ENCODE measurements around the gene TAX1BP3. TPM values are rescaled to one million over a fixed set of nuclear protein-coding genes. Genes with fewer than 3 reads are reported as not detected.

The TAX1BP3 gene
- total and polyA plus RNA-seq, 5 experiments from 2014 or later, result 12.0 to 28.1 (median 26.6) TPM

DNA sequence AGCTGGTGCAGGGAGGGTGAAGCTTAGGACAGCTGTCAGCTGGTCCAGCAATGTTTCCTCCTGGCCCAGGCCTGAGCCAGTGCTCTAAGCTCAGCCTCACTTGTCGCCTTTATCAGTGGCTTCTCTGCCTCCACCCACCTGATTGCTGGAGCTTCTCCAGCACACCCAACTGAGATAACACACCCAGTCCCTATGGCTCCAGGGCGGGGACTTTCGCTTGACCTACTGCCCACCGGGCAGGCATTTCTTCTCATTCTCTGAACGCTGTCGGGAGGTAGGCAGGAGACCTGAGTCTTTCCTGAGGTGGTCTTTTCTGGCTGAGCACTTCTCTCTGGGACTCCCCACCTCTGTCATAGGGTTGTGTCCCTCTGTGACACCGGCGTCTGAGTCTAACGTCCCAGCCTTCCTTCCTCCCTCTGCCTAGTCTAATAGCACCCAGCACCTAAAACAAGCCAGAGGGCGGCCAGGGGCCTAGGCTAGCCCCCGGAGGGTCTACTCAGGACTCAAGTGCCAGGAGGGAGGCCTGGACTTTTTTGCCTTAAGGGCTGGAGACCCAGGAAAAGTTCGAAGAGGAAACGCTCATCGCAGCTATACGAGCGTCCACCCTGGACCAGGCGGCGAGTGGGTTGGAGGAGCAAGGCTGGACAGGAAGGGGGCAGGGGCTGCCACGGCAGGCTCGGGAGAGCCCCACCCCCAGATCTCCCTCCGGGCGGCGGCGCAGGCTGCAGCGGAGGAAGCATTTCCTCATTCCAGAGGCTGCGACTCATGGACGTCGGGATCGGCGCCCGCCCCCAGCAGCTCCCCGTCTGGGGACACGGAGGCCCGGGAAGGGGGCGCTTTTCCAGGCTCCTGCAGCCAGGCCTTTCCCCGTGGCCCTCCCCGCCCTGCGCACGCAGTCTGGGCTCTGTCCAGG, 756 bp downstream of the TAX1BP3 start:
- Mint-ChIP-seq H3K27ac (peak overlapping the region in 6 of 10 donors; percentile 29 to 82 (median 51)), H3K27me3 (no peaks in the 10 kb centered on the region), H3K9me3 (no peaks in the 10 kb centered on the region), H3K36me3 (peaks cover 0 to 14% (median 0%) of the 10 kb centered on the region in 3 donors), H3K4me1 (peaks cover 14 to 31% (median 28%) of the 10 kb centered on the region in 4 donors), H3K4me3 (peak overlapping the region; percentile 79 to 94 (median 90))
- DNase-seq (no peak), ATAC-seq (no peak)
- POLR2A ChIA-PET, result interaction anchor here (0.5 to 1.3 kb wide), 5 partner anchors 31 to 93 kb away, joined by 3 to 13 read pairs (median 4); partner anchors contain the start of genes CTNS and SHPK

DNA sequence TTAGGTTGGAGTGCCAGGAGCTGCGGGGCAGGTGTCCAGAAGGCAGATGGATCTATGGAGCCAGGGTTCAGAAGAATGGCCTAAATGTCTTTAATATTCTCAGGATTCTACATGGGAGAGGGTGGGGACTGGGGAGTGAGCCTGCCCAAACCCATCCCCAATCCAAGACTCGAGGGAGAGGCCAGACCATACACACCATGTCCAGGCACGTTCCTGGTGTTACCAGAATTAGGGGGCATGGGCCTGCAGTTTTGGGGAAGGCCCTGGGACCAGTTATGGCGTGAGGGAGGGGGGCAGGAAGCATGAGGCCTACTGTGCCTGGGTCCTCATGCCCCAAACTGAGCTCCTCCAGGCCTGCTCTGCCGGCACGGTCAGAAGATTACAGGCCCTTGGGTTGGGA, 1.9 kb downstream of the TAX1BP3 start:
- DNase-seq (no peak), ATAC-seq (no peak)
- Mint-ChIP-seq H3K36me3 (peaks cover 0 to 11% (median 0%) of the 10 kb centered on the region in 3 donors), H3K27ac (peak overlapping the region in 2 of 10 donors; percentile 63 to 85), H3K4me3 (peak overlapping the region; percentile 25 to 94 (median 52)), H3K9me3 (no peaks in the 10 kb centered on the region), H3K4me1 (peaks cover 11 to 29% (median 27%) of the 10 kb centered on the region in 4 donors), H3K27me3 (no peaks in the 10 kb centered on the region)
- POLR2A ChIA-PET, result interaction anchor here (0.5 to 1.3 kb wide), 2 partner anchors 17 to 30 kb away, joined by 4 to 13 read pairs; partner anchors contain the start of genes CTNS and SHPK

DNA sequence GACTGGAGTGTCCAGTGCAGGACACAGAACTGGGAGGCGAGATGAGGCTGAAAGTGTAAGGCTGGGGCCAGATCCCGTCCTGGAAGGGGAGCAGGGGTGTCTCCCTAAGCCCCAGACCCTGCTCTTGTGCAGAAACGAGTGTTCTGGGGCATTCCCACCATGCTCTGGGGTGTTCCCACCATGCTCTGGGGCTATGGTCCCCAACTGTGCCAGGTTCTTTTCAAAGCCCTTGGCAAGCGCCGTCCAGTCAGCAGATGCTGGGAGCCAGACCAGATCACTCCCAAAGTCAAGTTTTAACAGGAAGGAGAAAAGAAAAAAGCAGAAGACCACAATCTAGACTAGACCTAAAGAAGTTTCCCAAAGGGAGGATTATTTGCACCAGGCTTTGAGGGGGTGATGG, 2.5 kb downstream of the TAX1BP3 start:
- DNase-seq, result no peak
- peak overlapping the region in 2 of 10 donors; percentile 40 to 85 for H3K27ac Mint-ChIP-seq
- H3K4me3 Mint-ChIP-seq, result peak overlapping the region in 9 of 10 donors; percentile 25 to 94 (median 52)
- POLR2A ChIA-PET, result no interaction called here
- no peak for ATAC-seq
- H3K9me3 Mint-ChIP-seq, result no peaks in the 10 kb centered on the region
- H3K4me1 Mint-ChIP-seq, result peaks cover 11 to 27% (median 26%) of the 10 kb centered on the region in 4 donors
- H3K36me3 Mint-ChIP-seq, result peaks cover 0 to 5% (median 0%) of the 10 kb centered on the region in 3 donors
- H3K27me3 Mint-ChIP-seq, result no peaks in the 10 kb centered on the region

DNA sequence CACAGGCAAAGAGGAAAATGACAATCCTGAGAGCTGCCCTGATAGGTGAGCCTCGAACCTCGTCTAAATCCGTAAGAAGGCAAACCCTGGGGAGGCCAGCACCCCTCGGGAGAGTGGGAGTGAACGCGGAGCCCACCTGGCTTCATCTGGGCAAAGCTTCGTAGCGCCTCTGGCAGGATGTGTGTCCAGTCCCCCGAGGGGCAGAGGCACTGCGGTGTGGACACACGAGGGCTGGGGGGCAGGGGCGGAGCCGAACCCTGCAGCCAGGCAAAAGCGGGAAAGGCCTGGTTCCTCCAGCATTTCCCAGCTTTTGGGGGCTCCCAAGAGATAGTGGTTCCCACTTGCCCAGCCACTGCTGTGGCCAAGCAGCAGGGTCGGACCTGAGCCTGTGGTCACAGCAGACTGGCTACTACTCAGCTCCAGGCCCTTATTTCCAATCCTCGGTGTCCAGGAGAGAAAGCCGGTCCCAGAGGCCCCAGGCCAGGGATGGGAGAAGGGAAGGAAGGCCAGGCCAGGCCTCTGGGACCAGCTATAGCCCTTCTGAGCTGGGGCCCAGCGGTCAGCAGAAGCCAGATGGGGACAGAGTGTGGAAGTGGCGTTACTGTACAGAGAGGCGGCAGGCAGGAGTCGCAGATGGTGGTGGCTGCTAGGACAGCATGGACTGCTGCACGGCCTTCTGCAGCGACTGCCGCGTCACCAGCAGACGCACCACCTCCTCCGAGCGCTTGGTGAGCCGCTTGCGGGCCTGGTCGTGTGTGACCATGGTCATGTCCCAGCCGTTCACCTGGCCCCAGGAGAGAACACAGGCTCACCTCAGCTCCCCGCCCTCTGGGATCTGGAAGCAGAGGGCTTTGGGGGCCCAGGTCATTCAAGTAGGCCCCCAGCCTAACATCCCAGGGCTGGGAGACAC, 5.0 kb downstream of the TAX1BP3 start:
- no peaks in the 10 kb centered on the region for H3K9me3 Mint-ChIP-seq
- no peaks in the 10 kb centered on the region for H3K27me3 Mint-ChIP-seq
- DNase-seq (no peak), ATAC-seq (no peak)
- POLR2A ChIA-PET, result no interaction called here
- peak overlapping the region in 1 of 10 donors; percentile 49 for H3K27ac Mint-ChIP-seq
- H3K36me3 Mint-ChIP-seq, result no peaks in the 10 kb centered on the region
- peaks cover 7 to 14% (median 11%) of the 10 kb centered on the region in 4 donors for H3K4me1 Mint-ChIP-seq
- no peak overlapping the region for H3K4me3 Mint-ChIP-seq

DNA sequence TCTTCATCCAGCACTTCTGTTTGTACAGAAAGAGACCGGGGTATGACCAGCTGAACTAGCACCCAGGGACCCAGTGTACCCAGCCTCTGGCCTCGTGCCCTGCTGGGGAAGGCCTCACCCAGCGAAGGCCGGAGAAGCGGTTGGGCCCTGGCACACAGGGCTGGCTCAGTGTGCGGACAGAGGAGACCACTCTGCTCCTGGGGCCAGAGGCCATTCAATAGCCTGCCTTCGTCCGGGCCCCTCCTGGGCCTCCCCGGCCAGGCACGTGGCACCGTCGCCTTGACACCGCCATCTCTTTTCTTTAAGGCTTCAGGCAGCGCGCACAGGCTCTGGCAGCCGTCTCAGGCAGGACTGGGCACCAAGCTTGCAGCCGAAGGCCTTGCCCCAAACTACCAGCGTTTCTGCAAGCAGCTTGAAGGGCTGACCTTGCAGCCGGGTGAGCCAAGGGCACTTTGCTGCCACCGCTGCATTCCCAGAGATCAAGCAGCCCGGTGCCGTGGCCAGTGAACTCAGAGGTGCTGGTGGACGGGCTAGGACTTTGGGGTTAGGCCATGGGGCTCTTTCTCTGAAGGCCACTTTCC, 8.0 kb downstream of the TAX1BP3 start:
- no peak overlapping the region for H3K4me3 Mint-ChIP-seq
- ATAC-seq (no peak), DNase-seq (no peak)
- H3K27ac Mint-ChIP-seq, result no peak overlapping the region
- H3K36me3 Mint-ChIP-seq, result no peaks in the 10 kb centered on the region
- no peaks in the 10 kb centered on the region for H3K4me1 Mint-ChIP-seq
- POLR2A ChIA-PET, result no interaction called here
- H3K9me3 Mint-ChIP-seq, result no peaks in the 10 kb centered on the region
- H3K27me3 Mint-ChIP-seq, result no peaks in the 10 kb centered on the region

DNA sequence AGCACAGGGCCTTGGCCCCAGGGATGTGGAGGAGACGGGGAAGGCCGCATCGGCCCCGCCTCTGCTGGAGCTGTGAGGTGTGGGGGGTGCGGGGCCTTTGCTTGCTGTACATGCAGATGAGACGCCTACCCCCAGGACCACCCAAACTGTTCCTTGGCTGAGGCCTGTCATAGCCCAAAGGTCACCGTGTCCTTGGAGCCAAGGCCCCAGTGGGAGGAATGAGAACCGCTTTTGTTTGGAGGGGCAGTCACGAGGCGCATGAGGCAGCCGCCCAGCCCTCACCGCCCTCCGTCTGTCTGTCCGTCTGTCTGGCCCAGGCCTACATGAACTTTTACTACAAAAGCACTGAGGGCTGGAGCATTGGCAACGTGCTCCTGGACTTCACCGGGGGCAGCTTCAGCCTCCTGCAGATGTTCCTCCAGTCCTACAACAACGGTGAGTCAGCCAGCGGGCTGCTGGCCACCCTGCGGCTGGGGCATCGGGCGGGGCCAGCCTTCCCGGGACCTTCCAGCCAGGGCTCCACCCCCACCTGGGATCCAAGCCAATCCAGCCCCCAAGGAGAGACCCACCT, 8.8 kb downstream of the TAX1BP3 start:
- DNase-seq (no peak), ATAC-seq (no peak)
- no peaks in the 10 kb centered on the region for H3K9me3 Mint-ChIP-seq
- no peaks in the 10 kb centered on the region for H3K4me1 Mint-ChIP-seq
- no peak overlapping the region for H3K27ac Mint-ChIP-seq
- POLR2A ChIA-PET, result no interaction called here
- H3K4me3 Mint-ChIP-seq, result no peak overlapping the region
- H3K36me3 Mint-ChIP-seq, result no peaks in the 10 kb centered on the region
- H3K27me3 Mint-ChIP-seq, result no peaks in the 10 kb centered on the region

DNA sequence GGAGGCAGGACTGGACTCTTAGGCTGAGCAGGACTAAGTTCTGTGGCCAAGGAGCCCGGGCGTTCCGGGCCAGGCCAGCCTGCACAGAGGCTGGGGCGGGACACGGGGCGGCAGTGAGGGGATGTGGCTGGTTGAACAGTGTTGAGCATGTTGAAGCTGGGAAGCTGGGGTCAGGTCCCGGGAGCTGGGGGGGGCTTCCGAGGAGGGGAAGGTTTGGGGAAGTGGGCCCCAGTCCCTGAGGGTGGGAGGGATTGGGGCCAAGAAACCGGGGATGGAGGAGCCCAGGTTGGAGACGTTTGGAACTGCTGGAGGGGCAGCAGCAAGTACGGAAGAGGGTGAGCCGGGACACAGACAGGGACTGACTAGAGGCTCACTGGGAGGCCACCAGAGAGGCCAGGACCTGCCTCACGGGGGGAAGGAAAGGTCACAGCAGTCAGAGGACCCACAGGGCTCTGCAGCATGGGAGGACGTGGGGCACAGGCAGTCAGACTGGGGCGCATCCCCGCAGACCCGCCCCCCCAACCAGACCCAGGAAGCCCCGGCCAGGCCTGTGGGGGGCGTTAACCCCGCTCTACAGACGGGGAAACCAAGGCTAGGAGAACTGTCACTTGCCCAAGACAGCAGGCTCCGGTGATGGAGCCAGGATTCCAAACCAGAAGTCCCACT, 9.5 kb downstream of the TAX1BP3 start:
- POLR2A ChIA-PET, result no interaction called here
- no peak overlapping the region for H3K4me3 Mint-ChIP-seq
- peak overlapping the region in 1 of 10 donors; percentile 29 for H3K27ac Mint-ChIP-seq
- ATAC-seq, result no peak
- no peaks in the 10 kb centered on the region for H3K9me3 Mint-ChIP-seq
- DNase-seq, result no peak
- H3K36me3 Mint-ChIP-seq, result no peaks in the 10 kb centered on the region
- no peaks in the 10 kb centered on the region for H3K27me3 Mint-ChIP-seq
- no peaks in the 10 kb centered on the region for H3K4me1 Mint-ChIP-seq

DNA sequence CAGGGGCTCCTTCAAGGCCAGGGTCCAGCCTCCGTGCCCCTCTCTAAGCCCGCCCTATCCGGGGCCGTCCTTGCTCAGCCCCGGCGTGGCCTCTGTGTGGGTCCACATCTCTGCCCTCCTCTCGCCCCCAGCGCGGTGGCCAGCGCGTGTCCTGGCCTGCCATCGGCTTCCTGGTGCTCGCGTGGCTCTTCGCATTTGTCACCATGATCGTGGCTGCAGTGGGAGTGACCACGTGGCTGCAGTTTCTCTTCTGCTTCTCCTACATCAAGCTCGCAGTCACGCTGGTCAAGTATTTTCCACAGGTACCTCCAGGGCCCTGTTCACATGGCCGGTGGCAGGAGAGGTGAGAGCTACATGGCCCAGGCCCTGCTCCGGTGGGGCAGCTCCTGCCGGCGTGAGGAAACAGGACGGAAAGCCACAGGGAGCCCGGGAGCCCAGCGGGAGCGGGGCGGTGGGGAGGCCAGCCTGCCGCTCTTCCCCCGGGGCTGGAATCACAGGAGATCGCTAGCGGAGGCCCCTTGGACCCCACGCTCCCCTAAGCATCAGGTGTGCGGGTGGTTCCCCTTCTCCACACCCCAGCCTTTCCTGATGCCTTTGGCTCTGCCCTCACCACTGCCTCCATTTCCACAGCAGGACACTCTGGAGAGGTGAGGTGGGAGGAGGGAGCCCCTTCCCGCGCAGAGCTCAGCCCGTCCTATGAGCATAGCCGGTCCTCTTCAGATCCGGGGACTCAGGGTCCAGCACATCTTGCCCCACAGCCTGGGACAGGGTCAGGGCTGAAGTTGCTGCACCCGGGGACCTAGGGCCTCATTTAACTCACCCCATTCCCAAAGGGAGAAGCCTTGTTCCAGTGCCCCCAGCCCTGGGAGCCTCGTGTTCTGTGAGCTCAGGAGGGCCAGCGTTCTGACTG, 10.2 kb downstream of the TAX1BP3 start:
- no peak for ATAC-seq
- no peaks in the 10 kb centered on the region for H3K4me1 Mint-ChIP-seq
- no peaks in the 10 kb centered on the region for H3K27me3 Mint-ChIP-seq
- no peaks in the 10 kb centered on the region for H3K36me3 Mint-ChIP-seq
- POLR2A ChIA-PET, result no interaction called here
- DNase-seq, result no peak
- peak overlapping the region in 1 of 10 donors; percentile 67 for H3K27ac Mint-ChIP-seq
- no peak overlapping the region for H3K4me3 Mint-ChIP-seq
- no peaks in the 10 kb centered on the region for H3K9me3 Mint-ChIP-seq

DNA sequence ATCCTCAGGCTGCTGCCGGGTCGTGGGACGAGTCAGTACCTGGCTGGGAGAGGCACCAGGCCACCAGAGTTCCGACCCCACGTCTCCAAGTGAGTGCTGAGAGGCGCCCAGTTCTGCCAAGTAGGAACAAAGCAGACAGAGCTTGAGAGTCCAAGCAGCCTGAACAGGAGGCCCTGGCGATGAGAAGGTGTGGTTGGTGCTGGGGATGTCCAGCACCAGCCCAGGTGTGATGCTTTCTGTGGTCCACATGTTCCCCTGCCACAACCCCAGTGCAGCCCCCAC, 10.8 kb downstream of the TAX1BP3 start:
- no peaks in the 10 kb centered on the region for H3K9me3 Mint-ChIP-seq
- POLR2A ChIA-PET, result no interaction called here
- no peaks in the 10 kb centered on the region for H3K36me3 Mint-ChIP-seq
- H3K4me3 Mint-ChIP-seq, result no peak overlapping the region
- no peak for DNase-seq
- no peaks in the 10 kb centered on the region for H3K4me1 Mint-ChIP-seq
- no peak overlapping the region for H3K27ac Mint-ChIP-seq
- H3K27me3 Mint-ChIP-seq, result no peaks in the 10 kb centered on the region
- no peak for ATAC-seq

DNA sequence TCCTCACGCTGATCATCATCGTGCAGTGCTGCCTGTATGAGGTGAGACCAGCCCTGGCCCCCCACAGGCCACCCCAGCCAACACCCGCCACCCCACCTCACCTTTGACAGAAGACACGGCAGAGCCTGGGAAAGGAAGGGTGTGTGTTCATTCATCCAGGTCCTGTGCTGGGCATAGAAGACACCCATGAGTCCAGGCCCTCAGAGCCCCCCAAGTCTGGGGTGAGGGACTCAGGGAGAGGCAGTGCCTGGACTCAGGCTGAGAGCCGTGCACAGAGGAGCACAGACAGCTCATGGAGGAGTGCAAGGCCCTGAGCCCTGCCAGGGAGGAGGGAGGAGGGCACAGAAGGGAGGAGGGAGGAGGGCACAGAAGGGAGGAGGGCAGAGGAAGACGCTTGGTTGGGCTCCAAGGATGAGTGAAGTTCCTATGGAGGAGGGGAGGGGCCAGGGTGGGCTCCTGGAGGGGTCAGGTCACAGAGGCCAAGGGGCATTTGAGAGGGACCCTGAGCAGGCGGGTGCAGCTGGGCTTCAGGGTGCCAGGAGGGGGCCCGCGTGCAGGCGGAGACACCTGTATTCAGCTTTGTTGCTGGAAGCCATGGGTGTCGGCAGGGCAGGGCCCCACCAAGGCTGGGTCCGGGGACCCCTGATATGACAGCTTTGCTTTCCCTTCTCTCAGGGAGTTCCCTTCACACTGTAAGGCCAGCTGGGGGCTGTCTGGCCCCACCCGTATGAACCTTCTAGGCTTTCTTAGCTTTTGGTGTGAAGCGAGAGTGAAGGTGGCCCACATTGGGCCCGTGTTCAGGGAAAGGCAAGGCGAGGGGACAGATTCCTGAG, 11.4 kb downstream of the TAX1BP3 start:
- peak overlapping the region in 2 of 10 donors; percentile 45 to 53 for H3K27ac Mint-ChIP-seq
- no peaks in the 10 kb centered on the region for H3K36me3 Mint-ChIP-seq
- H3K9me3 Mint-ChIP-seq, result no peaks in the 10 kb centered on the region
- H3K4me1 Mint-ChIP-seq, result no peaks in the 10 kb centered on the region
- POLR2A ChIA-PET, result no interaction called here
- DNase-seq (no peak), ATAC-seq (no peak)
- no peak overlapping the region for H3K4me3 Mint-ChIP-seq
- no peaks in the 10 kb centered on the region for H3K27me3 Mint-ChIP-seq

DNA sequence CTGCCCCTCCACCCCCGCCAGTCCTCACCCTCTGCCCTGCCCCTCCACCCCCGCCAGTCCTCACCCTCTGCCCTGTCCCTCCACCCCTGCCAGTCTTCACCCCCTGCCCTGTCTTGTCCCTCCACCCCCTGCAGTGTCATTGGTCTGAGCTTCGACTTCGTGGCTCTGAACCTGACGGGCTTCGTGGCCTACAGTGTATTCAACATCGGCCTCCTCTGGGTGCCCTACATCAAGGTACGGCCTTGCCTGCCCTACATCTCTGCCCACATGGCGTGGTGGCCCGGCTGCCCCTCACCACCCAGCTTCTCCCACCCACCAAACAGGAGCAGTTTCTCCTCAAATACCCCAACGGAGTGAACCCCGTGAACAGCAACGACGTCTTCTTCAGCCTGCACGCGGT, 12.0 kb downstream of the TAX1BP3 start:
- Mint-ChIP-seq H3K4me1 (no peaks in the 10 kb centered on the region), H3K27me3 (no peaks in the 10 kb centered on the region), H3K36me3 (peaks cover 0 to 3% (median 0%) of the 10 kb centered on the region in 3 donors), H3K27ac (peak overlapping the region in 2 of 10 donors; percentile 45 to 53), H3K4me3 (no peak overlapping the region), H3K9me3 (no peaks in the 10 kb centered on the region)
- ATAC-seq, result no peak
- DNase-seq, result no peak
- POLR2A ChIA-PET, result no interaction called here

Measured in naive thymus-derived CD8-positive, alpha-beta T cell (primary cell).